Lower leg skin (tissue), 4 donors: ENCODE data around the gene ABLIM3. TPM values are rescaled to one million over a fixed set of nuclear protein-coding genes. Genes with fewer than 3 reads are reported as not detected.

Experiments
- DNase-seq, 2 donors: peaks; one replicate each; pipeline ENCODE4 v3.0.0-alpha.2; 2019; ENCODE audit warnings: low spot score in 2 of 2
- H3K4me3 ChIP-seq: fragments of 200-600 bp; sonication (generic); 2 replicates; pipeline ENCODE4 v1.5.1; 2017; ENCODE audit warnings: mild to moderate bottlenecking, low read depth; ENCODE audit not compliant: poor library complexity, severe bottlenecking
- CTCF ChIP-seq, 3 donors: fragments of 450-650 bp; IDR thresholded peaks; one replicate each; pipeline ENCODE4 v1.5.1; 2016; ENCODE audit warnings: antibody characterized with exemption in 3 of 3, mild to moderate bottlenecking in 3 of 3, moderate library complexity in 2 of 3
- POLR2A ChIP-seq, 2 donors: fragments of 450-650 bp; IDR thresholded peaks; one replicate each; pipeline ENCODE4 v1.6.1; 2016 to 2017; ENCODE audit warnings: antibody characterized with exemption in 2 of 2, mild to moderate bottlenecking in 1 of 2, moderate library complexity in 1 of 2
- WGBS, 2 donors: methylation state at CpG; one replicate each; pipeline ENCODE4 v1.1.5; 2018; 5-methylcytosine and 5-hydroxymethylcytosine counted together
- intact Hi-C: fragments of 100-400 bp; cut with DNase I; formaldehyde crosslinking; loops from one replicate; pipeline ENCODE4 v1.15.0; 2023; ENCODE audit warnings: low total_unique reads
- total RNA-seq, 4 donors: library from RNA; depleted of rRNA; stranded (reverse); fragments of >200 nt; gene quantifications; one replicate each; pipeline ENCODE4 v1.1.0, GENCODE V29; 2016

The ABLIM3 gene
- total RNA-seq, 4 donors from 2014 or later = 4.2 to 12.3 (median 7.4) TPM

GRCh38 chr5:149229298-149229937 is 88.1 kb downstream of the ABLIM3 start:
- 50 to 53% methylated on average over 6 of the region's 6 CpGs for WGBS, 2 donors
- TF ChIP-seq POLR2A (IDR thresholded peaks at IDR 0.05) = no peak
- TF ChIP-seq CTCF (IDR thresholded peaks at IDR 0.05) = no peak
- no peak for DNase-seq
- no peak overlapping the region for H3K4me3 ChIP-seq
- intact Hi-C loops = loop anchor here (10.0 kb wide), 1 partner anchor 85 kb away; the partner anchor contains the start of gene ABLIM3

- no peak for DNase-seq
Observed at GRCh38 chr5:149235841-149236240, 94.5 kb downstream of the ABLIM3 start.

GRCh38 chr5:149237662-149238061 is 96.4 kb downstream of the ABLIM3 start:
- no peak overlapping the region for H3K4me3 ChIP-seq
- intact Hi-C loops = no loop called here
- TF ChIP-seq CTCF (IDR thresholded peaks at IDR 0.05) (no peak), POLR2A (IDR thresholded peaks at IDR 0.05) (no peak)
- 60 to 69% methylated on average over 4 of the region's 4 CpGs for WGBS, 2 donors
- no peak for DNase-seq

More at GRCh38 chr5:149235841-149236240, 94.5 kb downstream of the ABLIM3 start:
- H3K4me3 ChIP-seq = no peak overlapping the region
- TF ChIP-seq CTCF (IDR thresholded peaks at IDR 0.05) (no peak), POLR2A (IDR thresholded peaks at IDR 0.05) (no peak)
- intact Hi-C loops = no loop called here

- TF ChIP-seq POLR2A (IDR thresholded peaks at IDR 0.05) (no peak), CTCF (IDR thresholded peaks at IDR 0.05) (no peak)
- 54 to 73% methylated on average over 2 of the region's 2 CpGs for WGBS, 2 donors
- intact Hi-C loops = no loop called here
- no peak for DNase-seq
- H3K4me3 ChIP-seq = no peak overlapping the region
Observed at GRCh38 chr5:149238540-149238939, 97.2 kb downstream of the ABLIM3 start.

GRCh38 chr5:149239917-149240316 is 98.6 kb downstream of the ABLIM3 start:
- no peak for TF ChIP-seq POLR2A (IDR thresholded peaks at IDR 0.05)
- no peak for TF ChIP-seq CTCF (IDR thresholded peaks at IDR 0.05)
- intact Hi-C loops = loop anchor here (10.0 kb wide), 1 partner anchor 505 kb away; no protein-coding TSS in a partner anchor

More at GRCh38 chr5:149239917-149240316, 98.6 kb downstream of the ABLIM3 start:
- no peak for DNase-seq
- no peak overlapping the region for H3K4me3 ChIP-seq
- 64 to 68% methylated on average over 2 of the region's 2 CpGs for WGBS, 2 donors
